ENCODE data around the gene KCND3. TPM values are rescaled to one million over a fixed set of nuclear protein-coding genes. Genes with fewer than 3 reads are reported as not detected.

KCND3 gene
- total RNA-seq, 4 donors from 2014 or later: 2.4 to 6.0 (median 3.9) TPM

GRCh38 chr1:111908011-111908621 lies 81.4 kb downstream of the KCND3 start:
- no peaks in the 10 kb centered on the region for H3K9me3 ChIP-seq
- 84 to 93% methylated on average over 3 of the region's 3 CpGs for WGBS, 2 donors
- TF ChIP-seq CTCF (IDR thresholded peaks at IDR 0.05): no peak
- no peak for TF ChIP-seq POLR2A (IDR thresholded peaks at IDR 0.05)

GRCh38 chr1:111907321-111907720 lies 82.1 kb downstream of the KCND3 start:
- 48 to 58% methylated on average over 2 to 3 of the region's 3 CpGs for WGBS, 2 donors
- no peaks in the 10 kb centered on the region for H3K9me3 ChIP-seq
- TF ChIP-seq POLR2A (IDR thresholded peaks at IDR 0.05): no peak
- TF ChIP-seq CTCF (IDR thresholded peaks at IDR 0.05): no peak
- peaks cover 0 to 6% (median 0%) of the 10 kb centered on the region in 3 donors for H3K4me1 ChIP-seq
- no peaks in the 10 kb centered on the region for H3K36me3 ChIP-seq
- DNase-seq: no peak
- H3K27ac ChIP-seq: no peak overlapping the region
- peaks cover 0 to 19% (median 0%) of the 10 kb centered on the region in 4 donors for H3K27me3 ChIP-seq
- intact Hi-C loops (cut with DNase I): no loop called here
- H3K4me3 ChIP-seq: no peak overlapping the region

More at GRCh38 chr1:111908011-111908621, 81.4 kb downstream of the KCND3 start:
- intact Hi-C loops (cut with DNase I): no loop called here
- DNase-seq: no peak
- Histone ChIP-seq H3K27me3 (peaks cover 0 to 19% (median 0%) of the 10 kb centered on the region in 4 donors), H3K27ac (no peak overlapping the region), H3K4me3 (no peak overlapping the region), H3K4me1 (peaks cover 0 to 6% (median 0%) of the 10 kb centered on the region in 3 donors), H3K36me3 (no peaks in the 10 kb centered on the region)

- H3K9me3 ChIP-seq: no peaks in the 10 kb centered on the region
- H3K36me3 ChIP-seq: no peaks in the 10 kb centered on the region
- no peak for TF ChIP-seq POLR2A (IDR thresholded peaks at IDR 0.05)
- no peak for TF ChIP-seq CTCF (IDR thresholded peaks at IDR 0.05)
- H3K27me3 ChIP-seq: peaks cover 0 to 19% (median 0%) of the 10 kb centered on the region in 4 donors
- 29 to 67% methylated on average over 1 of the region's 1 CpG for WGBS, 2 donors
- no peak for DNase-seq
- H3K4me1 ChIP-seq: peaks cover 0 to 6% (median 0%) of the 10 kb centered on the region in 3 donors
- H3K27ac ChIP-seq: no peak overlapping the region
- intact Hi-C loops (cut with DNase I): no loop called here
- H3K4me3 ChIP-seq: no peak overlapping the region
These were observed 82.7 kb downstream of the KCND3 start for GRCh38 chr1:111906816-111907215.

- H3K4me1 ChIP-seq: peaks cover 0 to 6% (median 0%) of the 10 kb centered on the region in 3 donors
- TF ChIP-seq CTCF (IDR thresholded peaks at IDR 0.05): no peak
- TF ChIP-seq POLR2A (IDR thresholded peaks at IDR 0.05): no peak
- H3K36me3 ChIP-seq: no peaks in the 10 kb centered on the region
- peaks cover 0 to 19% (median 0%) of the 10 kb centered on the region in 4 donors for H3K27me3 ChIP-seq
- H3K4me3 ChIP-seq: no peak overlapping the region
- no peak for DNase-seq
- intact Hi-C loops (cut with DNase I): no loop called here
- H3K9me3 ChIP-seq: no peaks in the 10 kb centered on the region
- H3K27ac ChIP-seq: no peak overlapping the region
- WGBS, 2 donors: 72 to 76% methylated on average over 4 of the region's 4 CpGs
These were observed 83.4 kb downstream of the KCND3 start for GRCh38 chr1:111906111-111906510.

GRCh38 chr1:111904478-111905218 lies 84.8 kb downstream of the KCND3 start:
- Histone ChIP-seq H3K4me1 (peaks cover 0 to 6% (median 0%) of the 10 kb centered on the region in 3 donors), H3K36me3 (no peaks in the 10 kb centered on the region), H3K27me3 (peaks cover 0 to 13% (median 0%) of the 10 kb centered on the region in 4 donors), H3K9me3 (no peaks in the 10 kb centered on the region), H3K4me3 (no peak overlapping the region), H3K27ac (peak overlapping the region in 1 of 4 donors; percentile 33)
- 61 to 68% methylated on average over 4 to 5 of the region's 20 CpGs for WGBS, 2 donors
- no peak for TF ChIP-seq POLR2A (IDR thresholded peaks at IDR 0.05)
- TF ChIP-seq CTCF (IDR thresholded peaks at IDR 0.05): no peak
- no peak for DNase-seq
- intact Hi-C loops (cut with DNase I): no loop called here
